AG09309 (cell line): ENCODE measurements around the gene UPB1.
"Not testable (repeated sequence)": the region's sequence is repeated elsewhere in the genome, so short reads cannot be mapped to it uniquely, and the experiment has no call there.

Experiments
- DNase-seq: peaks from one replicate; pipeline ENCODE4 v3.0.0-alpha.2; 2010; ENCODE audit warnings: low read depth
- H3K4me3 ChIP-seq: 2 replicates; pipeline ENCODE4 v1.5.1; 2011; ENCODE audit warnings: mild to moderate bottlenecking, low read depth, low read length, moderate library complexity; ENCODE audit not compliant: control insufficient read depth
- TF ChIP-seq, protein P1 (sequence below): IDR thresholded peaks from 2 replicates; pipeline ENCODE4 v1.5.1; 2011; ENCODE audit warnings: mild to moderate bottlenecking, low read depth, low read length, inconsistent platforms; ENCODE audit not compliant: insufficient read depth, control insufficient read depth; ENCODE audit errors: missing control alignments

The UPB1 gene

DNA sequence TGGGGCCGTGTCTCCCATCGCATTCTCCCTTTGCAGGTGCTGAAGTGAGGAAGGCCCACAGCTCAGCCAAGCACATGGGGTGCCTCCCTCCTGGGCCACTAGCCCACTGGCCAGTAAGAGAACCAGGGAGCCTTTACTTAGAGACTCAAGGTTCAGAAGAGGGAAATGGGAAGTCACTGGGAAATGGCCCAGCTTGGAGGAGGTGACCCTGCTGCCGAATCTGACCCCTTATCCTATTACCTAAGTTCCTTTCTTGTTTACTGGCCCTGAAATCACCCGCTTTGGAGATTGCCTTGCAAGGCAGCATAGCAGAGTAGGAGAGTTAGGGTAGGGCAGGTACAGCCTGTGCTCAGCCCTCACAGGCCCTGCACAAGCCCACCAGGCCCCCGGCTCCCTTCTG, 24.4 kb downstream of the UPB1 start:
- TF ChIP-seq, protein P1, sequence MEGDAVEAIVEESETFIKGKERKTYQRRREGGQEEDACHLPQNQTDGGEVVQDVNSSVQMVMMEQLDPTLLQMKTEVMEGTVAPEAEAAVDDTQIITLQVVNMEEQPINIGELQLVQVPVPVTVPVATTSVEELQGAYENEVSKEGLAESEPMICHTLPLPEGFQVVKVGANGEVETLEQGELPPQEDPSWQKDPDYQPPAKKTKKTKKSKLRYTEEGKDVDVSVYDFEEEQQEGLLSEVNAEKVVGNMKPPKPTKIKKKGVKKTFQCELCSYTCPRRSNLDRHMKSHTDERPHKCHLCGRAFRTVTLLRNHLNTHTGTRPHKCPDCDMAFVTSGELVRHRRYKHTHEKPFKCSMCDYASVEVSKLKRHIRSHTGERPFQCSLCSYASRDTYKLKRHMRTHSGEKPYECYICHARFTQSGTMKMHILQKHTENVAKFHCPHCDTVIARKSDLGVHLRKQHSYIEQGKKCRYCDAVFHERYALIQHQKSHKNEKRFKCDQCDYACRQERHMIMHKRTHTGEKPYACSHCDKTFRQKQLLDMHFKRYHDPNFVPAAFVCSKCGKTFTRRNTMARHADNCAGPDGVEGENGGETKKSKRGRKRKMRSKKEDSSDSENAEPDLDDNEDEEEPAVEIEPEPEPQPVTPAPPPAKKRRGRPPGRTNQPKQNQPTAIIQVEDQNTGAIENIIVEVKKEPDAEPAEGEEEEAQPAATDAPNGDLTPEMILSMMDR: no peak
- DNase-seq: no peak
- H3K4me3 ChIP-seq: no peak overlapping the region

DNA sequence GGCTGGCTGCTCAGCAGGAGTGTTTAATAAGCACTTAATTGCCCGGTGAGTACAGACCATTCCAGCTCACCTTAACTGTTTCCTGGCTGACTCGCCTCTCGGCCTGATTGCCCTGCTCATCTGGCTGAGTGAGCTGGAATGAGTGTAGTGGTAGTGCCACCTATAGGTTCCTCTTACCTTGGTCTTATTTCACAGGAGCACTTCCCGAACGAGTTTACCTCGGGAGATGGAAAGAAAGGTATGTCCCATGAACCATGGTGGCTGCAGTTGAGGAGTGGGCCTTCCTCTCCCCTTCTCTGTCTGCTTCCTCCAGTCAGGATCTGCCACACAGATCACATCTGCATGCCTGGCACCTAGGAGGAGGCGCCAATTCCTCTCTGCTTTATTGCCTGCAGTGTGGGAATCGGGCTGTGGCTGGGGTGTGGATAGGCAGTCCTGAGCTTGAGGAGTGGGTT, 26.7 kb downstream of the UPB1 start:
- no peak overlapping the region for H3K4me3 ChIP-seq
- DNase-seq: no peak

DNA sequence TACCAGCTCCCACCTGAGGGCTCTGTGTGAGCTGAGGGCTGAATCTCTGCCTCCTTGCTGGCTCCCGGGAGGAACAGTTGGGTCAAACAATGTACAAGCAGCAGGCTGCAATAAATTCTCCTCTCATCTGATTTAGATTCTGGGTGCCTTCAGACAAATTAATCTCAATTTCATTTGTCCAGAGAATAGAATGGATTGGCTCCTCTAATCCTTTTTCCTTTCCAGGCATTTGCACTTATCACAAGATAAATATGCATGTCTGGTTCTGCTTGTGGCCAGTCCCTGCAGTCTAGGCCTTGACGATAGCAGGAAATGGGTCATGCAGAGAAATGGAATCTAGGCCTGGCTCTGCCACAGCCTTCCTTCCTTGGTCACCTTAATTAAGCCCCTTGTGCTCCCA, 28.7 kb downstream of the UPB1 start:
- H3K4me3 ChIP-seq: no peak overlapping the region
- no peak for DNase-seq
- TF ChIP-seq, protein P1: no peak

More for the DNA sequence above, 26.7 kb downstream of the UPB1 start:
- TF ChIP-seq, protein P1: peak; percentile 53

DNA sequence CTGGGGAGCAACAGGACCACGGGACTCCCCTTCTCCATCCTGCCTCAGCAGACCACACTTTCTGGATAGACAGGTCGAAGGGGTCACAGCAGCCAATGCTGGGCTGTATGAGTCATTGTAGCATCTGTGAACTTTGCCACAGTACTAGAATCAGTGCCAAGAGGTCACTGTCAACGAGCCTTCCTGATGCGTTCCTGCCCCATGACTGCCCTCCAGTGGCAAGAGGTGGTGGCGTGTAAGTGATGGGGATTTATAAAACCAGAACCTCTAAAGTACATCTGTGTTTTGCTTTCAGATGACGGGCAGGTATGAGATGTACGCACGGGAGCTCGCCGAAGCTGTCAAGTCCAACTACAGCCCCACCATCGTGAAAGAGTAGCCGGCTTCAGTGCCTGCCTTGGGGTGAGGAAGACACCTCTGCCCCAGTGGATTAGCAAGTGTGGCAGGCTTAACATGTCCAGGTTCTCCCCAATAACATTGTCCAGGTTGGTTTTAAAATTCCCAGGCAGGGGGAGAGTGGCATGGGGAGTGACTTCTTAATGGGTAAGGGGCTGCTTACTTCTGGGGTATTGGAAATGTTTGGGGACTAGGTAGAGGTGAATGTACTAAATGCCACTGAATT, 30.4 kb downstream of the UPB1 start:
- no peak for DNase-seq
- TF ChIP-seq, protein P1: peak; percentile 92
- H3K4me3 ChIP-seq: no peak overlapping the region

DNA sequence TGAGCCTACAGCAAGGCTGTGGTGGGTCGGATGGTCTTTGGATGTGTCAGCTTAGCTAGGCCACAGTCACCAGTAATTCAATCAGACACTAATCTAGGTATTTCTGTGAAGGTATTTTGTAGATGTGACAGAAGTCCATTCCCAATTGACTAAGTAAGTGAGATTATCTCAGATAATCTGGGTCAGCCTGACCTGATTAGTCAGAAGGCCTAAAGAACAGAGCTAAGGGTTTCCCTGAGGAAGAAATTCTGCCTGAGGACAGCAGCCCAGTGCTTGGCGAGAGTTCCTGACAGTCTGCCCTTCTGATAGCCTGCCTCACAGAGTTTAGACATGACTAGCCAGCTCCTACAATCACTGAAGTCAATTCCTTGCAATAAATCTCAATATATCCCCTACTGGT, 31.1 kb downstream of the UPB1 start:
- TF ChIP-seq, protein P1: no peak
- H3K4me3 ChIP-seq: no peak overlapping the region
- DNase-seq: no peak

DNA sequence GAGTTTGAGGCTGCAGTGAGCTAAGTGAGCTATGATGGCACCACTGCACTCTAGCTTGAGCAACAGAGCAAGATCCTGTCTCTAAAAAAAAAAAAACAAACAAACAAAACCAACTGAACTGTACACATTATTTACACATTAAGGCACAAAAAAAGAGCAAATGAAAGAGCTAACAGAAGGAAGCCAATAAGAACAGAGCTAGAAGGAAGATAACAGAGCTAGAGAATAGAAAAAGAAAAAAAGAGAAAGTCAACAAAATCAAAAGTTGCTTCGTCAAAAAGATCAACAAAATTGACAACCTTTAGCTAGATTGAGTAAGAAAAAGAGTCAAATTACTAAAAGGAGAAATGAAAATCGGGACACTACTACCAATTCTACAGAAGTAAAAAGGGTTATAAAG, 34.8 kb downstream of the UPB1 start:
- no peak for DNase-seq
- H3K4me3 ChIP-seq: no peak overlapping the region
- TF ChIP-seq, protein P1: no peak

DNA sequence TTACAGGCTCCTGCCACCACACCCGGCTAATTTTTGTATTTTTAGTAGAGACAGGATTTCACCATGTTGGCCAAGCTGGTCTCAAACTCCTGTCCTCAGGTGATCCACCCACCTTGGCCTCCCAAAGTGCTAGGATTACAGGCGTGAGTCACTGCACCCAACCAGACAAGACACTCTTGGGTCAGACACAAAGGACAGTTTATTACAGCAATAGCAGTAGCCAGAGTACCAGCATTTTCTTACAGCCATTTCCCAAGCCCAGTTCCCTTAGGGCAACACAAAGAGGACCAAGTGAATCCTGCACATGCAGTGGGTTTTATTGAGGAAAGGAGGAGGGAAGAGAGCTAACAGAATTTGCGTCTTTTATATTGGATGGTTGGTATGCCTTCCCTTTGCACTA, 35.8 kb downstream of the UPB1 start:
- not testable (repeated sequence) for H3K4me3 ChIP-seq, DNase-seq
